K562 (cell line): ENCODE measurements around the gene FAM43B. TPM values are rescaled to one million over a fixed set of nuclear protein-coding genes. Genes with fewer than 3 reads are reported as not detected.

Source experiments
- CBFA2T2 ChIP-seq: fragments of 450-650 bp; conservative IDR thresholded peaks from 2 replicates; pipeline ENCODE4 v1.6.1; 2017; ENCODE audit warnings: mild to moderate bottlenecking
- ESRRA ChIP-seq: fragments of 450-650 bp; IDR thresholded peaks from 2 replicates; pipeline ENCODE4 v1.6.1; 2014; ENCODE audit warnings: low read depth, mild to moderate bottlenecking, moderate library complexity, borderline replicate concordance
- ESRRB ChIP-seq: fragments of 250-450 bp; sonication (Bioruptor Pico); IDR thresholded peaks from 2 replicates; pipeline ENCODE4 v1.5.0; 2020; ENCODE audit warnings: mild to moderate bottlenecking, moderate library complexity, borderline replicate concordance
- FOXM1 ChIP-seq, 2 experiments: fragments of 450-650 bp in 1 of 2; sonication (generic) in 1 of 2; formaldehyde crosslinking in 1 of 2; IDR thresholded peaks; 2 replicates each; pipeline versions ENCODE4 v1.6.1 to v1.9.0; 2017 to 2022; ENCODE audit warnings: low read depth in 2 of 2, mild to moderate bottlenecking in 2 of 2, missing genetic modification reagents in 1 of 2, moderate library complexity in 1 of 2
- GATAD2B ChIP-seq: fragments of 450-650 bp; IDR thresholded peaks from 2 replicates; pipeline ENCODE4 v1.6.1; 2017; ENCODE audit warnings: mild to moderate bottlenecking, borderline replicate concordance
- ILF3 ChIP-seq: fragments of 450-650 bp; IDR thresholded peaks from 2 replicates; pipeline ENCODE4 v1.6.1; 2018; ENCODE audit warnings: antibody characterized with exemption, mild to moderate bottlenecking, moderate library complexity, borderline replicate concordance
- KLF1 ChIP-seq: fragments of 450-650 bp; IDR thresholded peaks from 2 replicates; pipeline ENCODE4 v1.6.1; 2016; ENCODE audit warnings: missing genetic modification characterization, missing compliant biosample characterization
- KLF6 ChIP-seq: fragments of 250-450 bp; sonication (Bioruptor Pico); IDR thresholded peaks from 2 replicates; pipeline ENCODE4 v1.4.0; 2020; ENCODE audit warnings: mild to moderate bottlenecking, moderate library complexity, borderline replicate concordance
- MBD1 ChIP-seq: fragments of 250-450 bp; sonication (Bioruptor Pico); IDR thresholded peaks from 2 replicates; pipeline ENCODE4 v1.8.0; 2022; ENCODE audit warnings: inconsistent platforms
- MEIS2 ChIP-seq: fragments of 450-650 bp; IDR thresholded peaks from 2 replicates; pipeline ENCODE4 v1.6.1; 2014; ENCODE audit warnings: mild to moderate bottlenecking; ENCODE audit not compliant: partially characterized antibody
- MTA1 ChIP-seq: fragments of 450-650 bp; IDR thresholded peaks from 2 replicates; pipeline ENCODE4 v1.6.1; 2017; ENCODE audit warnings: borderline replicate concordance
- MYC ChIP-seq, 2 experiments: fragments of 250-450 bp in 1 of 2; sonication (Bioruptor Pico) in 1 of 2; IDR thresholded peaks; 2 replicates each; pipeline versions ENCODE4 v1.5.1 to v1.6.1; 2012 to 2021; ENCODE audit warnings: low read depth in 2 of 2, borderline replicate concordance in 1 of 2, improper control_type of control experiment in 1 of 2, low read length in 1 of 2, mild to moderate bottlenecking in 1 of 2, moderate library complexity in 1 of 2
- NCOA2 ChIP-seq, 2 experiments: fragments of 450-650 bp; IDR thresholded peaks; 2 replicates each; pipeline ENCODE4 v1.6.1; 2018; ENCODE audit warnings: mild to moderate bottlenecking in 2 of 2, moderate library complexity in 1 of 2; ENCODE audit not compliant: partially characterized antibody in 2 of 2
- NFRKB ChIP-seq: fragments of 450-650 bp; IDR thresholded peaks from 2 replicates; pipeline ENCODE4 v1.6.1; 2016; ENCODE audit warnings: low read depth
- NR2C1 ChIP-seq, 2 experiments: fragments of 450-650 bp; IDR thresholded peaks; 2 replicates each; pipeline ENCODE4 v1.6.1; 2017; ENCODE audit warnings: mild to moderate bottlenecking in 2 of 2, antibody characterized with exemption in 1 of 2, inconsistent platforms in 1 of 2, missing compliant biosample characterization in 1 of 2, missing genetic modification characterization in 1 of 2
- NUFIP1 ChIP-seq: fragments of 450-650 bp; IDR thresholded peaks from 2 replicates; pipeline ENCODE4 v1.6.1; 2018; ENCODE audit not compliant: partially characterized antibody
- SRSF3 ChIP-seq: fragments of 200-400 bp; formaldehyde crosslinking; IDR thresholded peaks from 2 replicates; pipeline ENCODE4 v1.6.1; 2016; ENCODE audit warnings: mild to moderate bottlenecking, low read length, moderate library complexity; ENCODE audit not compliant: insufficient read depth
- STAT5A ChIP-seq: IDR thresholded peaks from 2 replicates; pipeline ENCODE4 v1.6.1; 2012; ENCODE audit warnings: low read length, inconsistent platforms, borderline replicate concordance
- TCF7 ChIP-seq: sonication (generic); IDR thresholded peaks from 2 replicates; pipeline ENCODE4 v1.6.1; 2016; ENCODE audit warnings: antibody characterized with exemption, borderline replicate concordance
- TSC22D4 ChIP-seq: fragments of 450-650 bp; IDR thresholded peaks from 2 replicates; pipeline ENCODE4 v1.6.1; 2016; ENCODE audit warnings: missing genetic modification characterization, missing biosample characterization, control low read depth
- YY1 ChIP-seq, 3 experiments: IDR thresholded peaks; 2 replicates each; pipeline ENCODE4 v1.6.1; 2011; ENCODE audit warnings: low read length in 2 of 3, mild to moderate bottlenecking in 2 of 3, moderate library complexity in 2 of 3, borderline replicate concordance in 1 of 3, control low read depth in 1 of 3, low read depth in 1 of 3; ENCODE audit not compliant: insufficient read depth in 3 of 3, insufficient replicate concordance in 2 of 3, control insufficient read depth in 1 of 3, insufficient read length in 1 of 3; ENCODE audit errors: extremely low read depth in 1 of 3
- ZBTB9 ChIP-seq: fragments of 450-650 bp; formaldehyde crosslinking; IDR thresholded peaks from 2 replicates; pipeline ENCODE4 v1.4.0; 2020; ENCODE audit warnings: mild to moderate bottlenecking, moderate library complexity
- ZFP30 ChIP-seq: fragments of 250-450 bp; sonication (Bioruptor Pico); IDR thresholded peaks from 2 replicates; pipeline ENCODE4 v1.8.0; 2022; ENCODE audit warnings: moderate library complexity, mild to moderate bottlenecking, inconsistent platforms, borderline replicate concordance
- ZNF239 ChIP-seq: fragments of 250-450 bp; sonication (Bioruptor Pico); IDR thresholded peaks from 2 replicates; pipeline ENCODE4 v1.4.0; 2020; ENCODE audit warnings: mild to moderate bottlenecking
- ZNF561 ChIP-seq: fragments of 450-650 bp; formaldehyde crosslinking; conservative IDR thresholded peaks from 2 replicates; pipeline ENCODE4 v1.4.0; 2020; ENCODE audit warnings: mild to moderate bottlenecking, moderate library complexity
- ZNF780A ChIP-seq: fragments of 250-450 bp; sonication (Bioruptor Pico); IDR thresholded peaks from 2 replicates; pipeline ENCODE4 v1.5.0; 2021; ENCODE audit warnings: mild to moderate bottlenecking
- polyA plus RNA-seq, 8 experiments: library from polyadenylated mRNA; depleted of rRNA in 4 of 8; stranded (reverse) in 5 of 8; unstranded in 3 of 8; fragments of >200 nt; fragmentation: Nextera tagmentation in 2 of 8; fragmentation: Illumina TruSeq in 1 of 8; extraction: Ambion mirVana in 2 of 8; extraction: Trizol in 1 of 8; gene quantifications; 2 replicates each; pipeline versions ENCODE4 v1.2.1 to v1.2.3, GENCODE V29; 2011 to 2014; ENCODE audit warnings: inconsistent platforms in 1 of 8, missing spikeins in 1 of 8
- total RNA-seq, 7 experiments: library from RNA; depleted of rRNA in 6 of 7; stranded (reverse); fragments of >200 nt in 6 of 7; fragmentation: Illumina TruSeq in 2 of 7; extraction: Trizol in 2 of 7; gene quantifications; 2 replicates each; pipeline versions ENCODE4 v1.2.1 to v1.2.3, GENCODE V29; 2011 to 2021; ENCODE audit warnings: low replicate concordance in 1 of 7

FAM43B gene
- total and polyA plus RNA-seq, 9 of the 15 experiments (the other 6 are each of a cell fraction or from before 2014, with no cell fraction given): not detected

GRCh38 chr1:20601129-20601825 is 48.9 kb downstream of the FAM43B start (continued):
- TF ChIP-seq MTA1 (no peak), NCOA2 (IDR thresholded peaks at IDR 0.05; ENCODE audit: partially characterized antibody in 2 of 2) (no peak), MEIS2 (no peak), TCF7 (no peak), NFRKB (0 out of 2 replicates have a peak, but pooled peaks have one; percentile 70), KLF1 (no peak), FOXM1 (IDR thresholded peaks at IDR 0.05; ENCODE audit: low read depth) (no peak), FOXM1 (CRISPR knock-in tag; IDR thresholded peaks at IDR 0.05; ENCODE audit: low read depth) (no peak), NR2C1 (IDR thresholded peaks at IDR 0.05) (no peak), NR2C1 (tag; IDR thresholded peaks at IDR 0.05) (peak; percentile 66; the same call in 1 of the 2 replicates), ZNF561 (CRISPR knock-in tag) (no peak), STAT5A (no peak), MBD1 (CRISPR knock-in tag) (no peak), KLF6 (no peak), MYC (IDR thresholded peaks at IDR 0.05; ENCODE audit: low read depth, low read length) (no peak), MYC (CRISPR knock-in tag; IDR thresholded peaks at IDR 0.05; ENCODE audit: borderline replicate concordance, low read depth) (no peak), ZNF239 (CRISPR knock-in tag) (no peak), GATAD2B (no peak), YY1 (IDR thresholded peaks at IDR 0.05; ENCODE audit: borderline replicate concordance in 1 of 3, control insufficient read depth in 1 of 3, extremely low read depth in 1 of 3, insufficient read depth in 3 of 3, insufficient read length in 1 of 3, insufficient replicate concordance in 2 of 3, low read depth in 1 of 3, low read length in 2 of 3) (peak in 1 of 3 experiments; percentile 77), ILF3 (no peak), NUFIP1 (no peak), CBFA2T2 (no peak), ESRRB (CRISPR knock-in tag) (no peak), ZBTB9 (CRISPR knock-in tag) (no peak), ZFP30 (no peak), ZNF780A (CRISPR knock-in tag) (no peak), TSC22D4 (tag) (no peak), SRSF3 (no peak), ESRRA (peak; percentile 88)
